GM23338 (cell line): ENCODE results near the gene ZC3H13. TPM values are rescaled to one million over a fixed set of nuclear protein-coding genes. Genes with fewer than 3 reads are reported as not detected.

Source experiments
- ATAC-seq: fragments of 200-7000 bp; cut with Tn5 transposase; 3 replicates; pipeline ENCODE4 v1.9.1; 2020
- DNase-seq: peaks from one replicate; pipeline ENCODE4 v3.0.0-alpha.2; 2015; ENCODE audit warnings: low spot score
- H2AFZ ChIP-seq: fragments of 200-600 bp; sonication (generic); 2 replicates; pipeline ENCODE4 v1.8.0; 2016; ENCODE audit warnings: antibody characterized with exemption, mild to moderate bottlenecking, moderate library complexity
- H3F3A ChIP-seq: fragments of 200-600 bp; sonication (generic); replicated peaks from 2 replicates; pipeline ENCODE4 v1.8.0; 2017; ENCODE audit warnings: antibody characterized with exemption, mixed run types, low read depth
- H3K27ac ChIP-seq: fragments of 200-600 bp; sonication (generic); 2 replicates; pipeline ENCODE4 v1.6.1; 2016; ENCODE audit warnings: low read depth
- H3K27me3 ChIP-seq: fragments of 200-600 bp; sonication (generic); 2 replicates; pipeline ENCODE4 v1.8.0; 2016; ENCODE audit warnings: mild to moderate bottlenecking, mixed run types, moderate library complexity; ENCODE audit not compliant: insufficient read depth
- H3K36me3 ChIP-seq: fragments of 200-600 bp; sonication (generic); 2 replicates; pipeline ENCODE4 v1.8.0; 2016; ENCODE audit warnings: mild to moderate bottlenecking; ENCODE audit not compliant: insufficient read depth
- H3K4me1 ChIP-seq: fragments of 200-600 bp; sonication (generic); 2 replicates; pipeline ENCODE4 v1.8.0; 2016; ENCODE audit warnings: mild to moderate bottlenecking, moderate library complexity; ENCODE audit not compliant: insufficient read depth
- H3K4me2 ChIP-seq: fragments of 200-600 bp; sonication (generic); 2 replicates; pipeline ENCODE4 v1.7.1; 2017; ENCODE audit warnings: mixed run types
- H3K4me3 ChIP-seq: fragments of 200-600 bp; sonication (generic); 2 replicates; pipeline ENCODE4 v1.6.1; 2016; ENCODE audit warnings: mixed run types
- H3K79me2 ChIP-seq: fragments of 200-600 bp; sonication (generic); replicated peaks from 2 replicates; pipeline ENCODE4 v1.8.0; 2017; ENCODE audit warnings: mild to moderate bottlenecking; ENCODE audit not compliant: insufficient read depth
- H3K9me2 ChIP-seq: fragments of 200-600 bp; sonication (generic); 2 replicates; pipeline ENCODE4 v1.8.0; 2017; ENCODE audit not compliant: insufficient read depth
- H4K20me1 ChIP-seq: fragments of 200-600 bp; sonication (generic); replicated peaks from 2 replicates; pipeline ENCODE4 v1.8.0; 2017; ENCODE audit warnings: mild to moderate bottlenecking; ENCODE audit not compliant: insufficient read depth
- H3K27ac Mint-ChIP-seq: 2 replicates; pipeline ENCODE4 v1.8.0; 2020; ENCODE audit warnings: inconsistent platforms, mild to moderate bottlenecking, moderate library complexity, mixed read lengths
- H3K27me3 Mint-ChIP-seq: 3 replicates; pipeline ENCODE4 v1.8.0; 2022; ENCODE audit warnings: low read depth, mild to moderate bottlenecking, moderate library complexity, mixed read lengths, inconsistent platforms; ENCODE audit not compliant: insufficient read depth, poor library complexity
- H3K36me3 Mint-ChIP-seq: 3 replicates; pipeline ENCODE4 v1.8.0; 2021; ENCODE audit warnings: low read depth, mild to moderate bottlenecking, inconsistent platforms, moderate library complexity, mixed read lengths
- H3K4me1 Mint-ChIP-seq: 3 replicates; pipeline ENCODE4 v1.8.0; 2020; ENCODE audit warnings: mild to moderate bottlenecking, inconsistent platforms, mixed read lengths
- H3K4me3 Mint-ChIP-seq: 3 replicates; pipeline ENCODE4 v1.8.0; 2021; ENCODE audit warnings: moderate library complexity, mild to moderate bottlenecking, inconsistent platforms, mixed read lengths
- H3K9me3 Mint-ChIP-seq: 3 replicates; pipeline ENCODE4 v1.8.0; 2020; ENCODE audit warnings: moderate library complexity, mild to moderate bottlenecking, inconsistent platforms, mixed read lengths
- CREB1 ChIP-seq: fragments of 250-450 bp; sonication (Bioruptor Pico); IDR thresholded peaks from 2 replicates; pipeline ENCODE4 v1.5.0; 2020; ENCODE audit warnings: low read depth, mild to moderate bottlenecking, moderate library complexity
- EZH2 ChIP-seq: fragments of 200-600 bp; sonication (generic); IDR thresholded peaks from one replicate; pipeline ENCODE4 v1.8.0; 2017; ENCODE audit warnings: antibody characterized with exemption, mild to moderate bottlenecking, low read depth; ENCODE audit not compliant: unreplicated experiment
- EZH2phosphoT487 ChIP-seq: fragments of 200-600 bp; sonication (generic); IDR thresholded peaks from one replicate; pipeline ENCODE4 v1.8.1; 2018; ENCODE audit warnings: antibody characterized with exemption; ENCODE audit not compliant: unreplicated experiment
- JUNB ChIP-seq: IDR thresholded peaks from one replicate; pipeline ENCODE4 v1.6.1; 2016; ENCODE audit warnings: antibody characterized with exemption; ENCODE audit not compliant: unreplicated experiment
- NANOG ChIP-seq: IDR thresholded peaks from 2 replicates; pipeline ENCODE4 v1.6.1; 2016; ENCODE audit warnings: antibody characterized with exemption, borderline replicate concordance
- POLR2AphosphoS5 ChIP-seq: IDR thresholded peaks from 2 replicates; pipeline ENCODE4 v1.6.1; 2016; ENCODE audit warnings: antibody characterized with exemption, low read depth
- STAT1 ChIP-seq: IDR thresholded peaks from one replicate; pipeline ENCODE4 v1.6.1; 2016; ENCODE audit warnings: antibody characterized with exemption; ENCODE audit not compliant: unreplicated experiment
- ZNF114 ChIP-seq: fragments of 250-450 bp; sonication (Bioruptor Pico); IDR thresholded peaks from 2 replicates; pipeline ENCODE4 v1.5.0; 2020; ENCODE audit warnings: mild to moderate bottlenecking, moderate library complexity
- ZNF331 ChIP-seq: fragments of 250-450 bp; sonication (Bioruptor Pico); IDR thresholded peaks from 2 replicates; pipeline ENCODE4 v1.5.0; 2020; ENCODE audit warnings: low read depth, mild to moderate bottlenecking, moderate library complexity
- polyA plus RNA-seq: library from polyadenylated mRNA; unstranded; fragments of >200 nt; fragmentation: Nextera tagmentation; extraction: Ambion mirVana; gene quantifications from 2 replicates; pipeline ENCODE4 v1.2.1, GENCODE V29; 2016
- total RNA-seq: library from RNA; depleted of rRNA; stranded (reverse); fragments of >200 nt; shearing (Covaris generic); gene quantifications from 2 replicates; pipeline ENCODE4 v1.2.3, GENCODE V29; 2014
- TF ChIP-seq, protein P1 (sequence below): IDR thresholded peaks from 2 replicates; pipeline ENCODE4 v1.6.1; 2016; ENCODE audit warnings: antibody characterized with exemption
- TF ChIP-seq, protein P2 (sequence below): fragments of 250-450 bp; sonication (Bioruptor Pico); IDR thresholded peaks from 2 replicates; pipeline ENCODE4 v1.5.0; 2020; ENCODE audit warnings: mild to moderate bottlenecking, moderate library complexity
- TF ChIP-seq, protein P3 (sequence below), 2 experiments: fragments of 200-600 bp in 1 of 2; sonication (generic) in 1 of 2; conservative IDR thresholded peaks; 2 replicates each; pipeline versions ENCODE4 v1.5.1 to v1.6.1; 2016 to 2017; ENCODE audit warnings: antibody characterized with exemption in 2 of 2, low read depth in 2 of 2, mild to moderate bottlenecking in 2 of 2, moderate library complexity in 1 of 2
- TF ChIP-seq, protein P4 (sequence below): IDR thresholded peaks from one replicate; pipeline ENCODE4 v1.6.1; 2018; ENCODE audit warnings: antibody characterized with exemption; ENCODE audit not compliant: unreplicated experiment

ZC3H13 gene
- total and polyA plus RNA-seq, 2 experiments from 2014 or later: 39.6 to 125 TPM

DNA sequence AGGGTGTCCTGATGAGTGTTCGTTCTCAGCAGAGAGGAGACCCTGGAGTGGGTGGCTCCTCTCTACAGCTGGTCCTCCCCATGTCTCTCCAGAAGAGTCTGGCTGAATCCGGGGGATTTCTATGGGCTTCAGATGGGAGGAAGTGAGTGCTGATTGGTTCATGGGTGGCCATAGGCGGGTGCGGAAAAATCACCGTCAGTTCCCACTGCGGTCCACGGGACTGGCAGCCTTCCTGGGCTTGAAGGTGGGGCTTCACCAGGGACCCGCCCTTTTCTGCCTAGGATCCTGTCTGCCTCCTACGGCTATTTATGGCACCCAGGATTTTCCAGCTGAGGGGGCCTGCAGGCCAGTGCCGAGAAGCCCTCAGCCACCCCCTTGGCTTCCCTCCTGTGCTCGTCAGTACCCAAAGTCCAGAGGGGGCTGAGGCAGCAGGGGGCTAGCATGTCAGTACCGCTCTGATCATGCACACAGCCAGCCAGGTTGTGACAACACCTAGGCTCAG, 33.9 kb upstream of the ZC3H13 start:
- H3K27me3 Mint-ChIP-seq: no peaks in the 10 kb centered on the region
- H3K4me3 Mint-ChIP-seq: no peak overlapping the region
- Histone ChIP-seq H3K27me3 (no peaks in the 10 kb centered on the region), H3F3A (no peaks in the 10 kb centered on the region), H3K9me2 (peaks cover 6% of the 10 kb centered on the region; the same call in 1 of the 2 replicates), H3K4me3 (no peak overlapping the region), H3K4me2 (no peak overlapping the region), H3K4me1 (no peaks in the 10 kb centered on the region), H2AFZ (no peak overlapping the region), H3K27ac (no peak overlapping the region), H4K20me1 (no peaks in the 10 kb centered on the region), H3K36me3 (no peaks in the 10 kb centered on the region), H3K79me2 (no peaks in the 10 kb centered on the region)
- DNase-seq: no peak
- no peaks in the 10 kb centered on the region for H3K36me3 Mint-ChIP-seq
- TF ChIP-seq, protein P1, sequence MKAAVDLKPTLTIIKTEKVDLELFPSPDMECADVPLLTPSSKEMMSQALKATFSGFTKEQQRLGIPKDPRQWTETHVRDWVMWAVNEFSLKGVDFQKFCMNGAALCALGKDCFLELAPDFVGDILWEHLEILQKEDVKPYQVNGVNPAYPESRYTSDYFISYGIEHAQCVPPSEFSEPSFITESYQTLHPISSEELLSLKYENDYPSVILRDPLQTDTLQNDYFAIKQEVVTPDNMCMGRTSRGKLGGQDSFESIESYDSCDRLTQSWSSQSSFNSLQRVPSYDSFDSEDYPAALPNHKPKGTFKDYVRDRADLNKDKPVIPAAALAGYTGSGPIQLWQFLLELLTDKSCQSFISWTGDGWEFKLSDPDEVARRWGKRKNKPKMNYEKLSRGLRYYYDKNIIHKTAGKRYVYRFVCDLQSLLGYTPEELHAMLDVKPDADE: no peak
- TF ChIP-seq, protein P2, sequence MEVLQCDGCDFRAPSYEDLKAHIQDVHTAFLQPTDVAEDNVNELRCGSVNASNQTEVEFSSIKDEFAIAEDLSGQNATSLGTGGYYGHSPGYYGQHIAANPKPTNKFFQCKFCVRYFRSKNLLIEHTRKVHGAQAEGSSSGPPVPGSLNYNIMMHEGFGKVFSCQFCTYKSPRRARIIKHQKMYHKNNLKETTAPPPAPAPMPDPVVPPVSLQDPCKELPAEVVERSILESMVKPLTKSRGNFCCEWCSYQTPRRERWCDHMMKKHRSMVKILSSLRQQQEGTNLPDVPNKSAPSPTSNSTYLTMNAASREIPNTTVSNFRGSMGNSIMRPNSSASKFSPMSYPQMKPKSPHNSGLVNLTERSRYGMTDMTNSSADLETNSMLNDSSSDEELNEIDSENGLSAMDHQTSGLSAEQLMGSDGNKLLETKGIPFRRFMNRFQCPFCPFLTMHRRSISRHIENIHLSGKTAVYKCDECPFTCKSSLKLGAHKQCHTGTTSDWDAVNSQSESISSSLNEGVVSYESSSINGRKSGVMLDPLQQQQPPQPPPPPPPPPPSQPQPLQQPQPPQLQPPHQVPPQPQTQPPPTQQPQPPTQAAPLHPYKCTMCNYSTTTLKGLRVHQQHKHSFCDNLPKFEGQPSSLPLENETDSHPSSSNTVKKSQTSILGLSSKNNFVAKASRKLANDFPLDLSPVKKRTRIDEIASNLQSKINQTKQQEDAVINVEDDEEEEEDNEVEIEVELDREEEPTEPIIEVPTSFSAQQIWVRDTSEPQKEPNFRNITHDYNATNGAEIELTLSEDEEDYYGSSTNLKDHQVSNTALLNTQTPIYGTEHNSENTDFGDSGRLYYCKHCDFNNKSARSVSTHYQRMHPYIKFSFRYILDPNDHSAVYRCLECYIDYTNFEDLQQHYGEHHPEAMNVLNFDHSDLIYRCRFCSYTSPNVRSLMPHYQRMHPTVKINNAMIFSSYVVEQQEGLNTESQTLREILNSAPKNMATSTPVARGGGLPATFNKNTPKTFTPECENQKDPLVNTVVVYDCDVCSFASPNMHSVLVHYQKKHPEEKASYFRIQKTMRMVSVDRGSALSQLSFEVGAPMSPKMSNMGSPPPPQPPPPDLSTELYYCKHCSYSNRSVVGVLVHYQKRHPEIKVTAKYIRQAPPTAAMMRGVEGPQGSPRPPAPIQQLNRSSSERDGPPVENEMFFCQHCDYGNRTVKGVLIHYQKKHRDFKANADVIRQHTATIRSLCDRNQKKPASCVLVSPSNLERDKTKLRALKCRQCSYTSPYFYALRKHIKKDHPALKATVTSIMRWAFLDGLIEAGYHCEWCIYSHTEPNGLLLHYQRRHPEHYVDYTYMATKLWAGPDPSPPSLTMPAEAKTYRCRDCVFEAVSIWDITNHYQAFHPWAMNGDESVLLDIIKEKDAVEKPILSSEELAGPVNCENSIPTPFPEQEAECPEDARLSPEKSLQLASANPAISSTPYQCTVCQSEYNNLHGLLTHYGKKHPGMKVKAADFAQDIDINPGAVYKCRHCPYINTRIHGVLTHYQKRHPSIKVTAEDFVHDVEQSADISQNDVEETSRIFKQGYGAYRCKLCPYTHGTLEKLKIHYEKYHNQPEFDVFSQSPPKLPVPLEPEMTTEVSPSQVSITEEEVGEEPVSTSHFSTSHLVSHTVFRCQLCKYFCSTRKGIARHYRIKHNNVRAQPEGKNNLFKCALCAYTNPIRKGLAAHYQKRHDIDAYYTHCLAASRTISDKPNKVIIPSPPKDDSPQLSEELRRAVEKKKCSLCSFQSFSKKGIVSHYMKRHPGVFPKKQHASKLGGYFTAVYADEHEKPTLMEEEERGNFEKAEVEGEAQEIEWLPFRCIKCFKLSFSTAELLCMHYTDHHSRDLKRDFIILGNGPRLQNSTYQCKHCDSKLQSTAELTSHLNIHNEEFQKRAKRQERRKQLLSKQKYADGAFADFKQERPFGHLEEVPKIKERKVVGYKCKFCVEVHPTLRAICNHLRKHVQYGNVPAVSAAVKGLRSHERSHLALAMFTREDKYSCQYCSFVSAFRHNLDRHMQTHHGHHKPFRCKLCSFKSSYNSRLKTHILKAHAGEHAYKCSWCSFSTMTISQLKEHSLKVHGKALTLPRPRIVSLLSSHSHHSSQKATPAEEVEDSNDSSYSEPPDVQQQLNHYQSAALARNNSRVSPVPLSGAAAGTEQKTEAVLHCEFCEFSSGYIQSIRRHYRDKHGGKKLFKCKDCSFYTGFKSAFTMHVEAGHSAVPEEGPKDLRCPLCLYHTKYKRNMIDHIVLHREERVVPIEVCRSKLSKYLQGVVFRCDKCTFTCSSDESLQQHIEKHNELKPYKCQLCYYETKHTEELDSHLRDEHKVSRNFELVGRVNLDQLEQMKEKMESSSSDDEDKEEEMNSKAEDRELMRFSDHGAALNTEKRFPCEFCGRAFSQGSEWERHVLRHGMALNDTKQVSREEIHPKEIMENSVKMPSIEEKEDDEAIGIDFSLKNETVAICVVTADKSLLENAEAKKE (CRISPR knock-in tag): no peak
- TF ChIP-seq ZNF331 (CRISPR knock-in tag) (no peak), STAT1 (no peak), JUNB (no peak), EZH2phosphoT487 (no peak), NANOG (no peak), EZH2 (no peak), POLR2AphosphoS5 (no peak), CREB1 (no peak), ZNF114 (no peak)
- TF ChIP-seq, protein P3, sequence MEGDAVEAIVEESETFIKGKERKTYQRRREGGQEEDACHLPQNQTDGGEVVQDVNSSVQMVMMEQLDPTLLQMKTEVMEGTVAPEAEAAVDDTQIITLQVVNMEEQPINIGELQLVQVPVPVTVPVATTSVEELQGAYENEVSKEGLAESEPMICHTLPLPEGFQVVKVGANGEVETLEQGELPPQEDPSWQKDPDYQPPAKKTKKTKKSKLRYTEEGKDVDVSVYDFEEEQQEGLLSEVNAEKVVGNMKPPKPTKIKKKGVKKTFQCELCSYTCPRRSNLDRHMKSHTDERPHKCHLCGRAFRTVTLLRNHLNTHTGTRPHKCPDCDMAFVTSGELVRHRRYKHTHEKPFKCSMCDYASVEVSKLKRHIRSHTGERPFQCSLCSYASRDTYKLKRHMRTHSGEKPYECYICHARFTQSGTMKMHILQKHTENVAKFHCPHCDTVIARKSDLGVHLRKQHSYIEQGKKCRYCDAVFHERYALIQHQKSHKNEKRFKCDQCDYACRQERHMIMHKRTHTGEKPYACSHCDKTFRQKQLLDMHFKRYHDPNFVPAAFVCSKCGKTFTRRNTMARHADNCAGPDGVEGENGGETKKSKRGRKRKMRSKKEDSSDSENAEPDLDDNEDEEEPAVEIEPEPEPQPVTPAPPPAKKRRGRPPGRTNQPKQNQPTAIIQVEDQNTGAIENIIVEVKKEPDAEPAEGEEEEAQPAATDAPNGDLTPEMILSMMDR (conservative IDR thresholded peaks at IDR 0.05; ENCODE audit: low read depth in 2 of 2): no peak
- TF ChIP-seq, protein P4, sequence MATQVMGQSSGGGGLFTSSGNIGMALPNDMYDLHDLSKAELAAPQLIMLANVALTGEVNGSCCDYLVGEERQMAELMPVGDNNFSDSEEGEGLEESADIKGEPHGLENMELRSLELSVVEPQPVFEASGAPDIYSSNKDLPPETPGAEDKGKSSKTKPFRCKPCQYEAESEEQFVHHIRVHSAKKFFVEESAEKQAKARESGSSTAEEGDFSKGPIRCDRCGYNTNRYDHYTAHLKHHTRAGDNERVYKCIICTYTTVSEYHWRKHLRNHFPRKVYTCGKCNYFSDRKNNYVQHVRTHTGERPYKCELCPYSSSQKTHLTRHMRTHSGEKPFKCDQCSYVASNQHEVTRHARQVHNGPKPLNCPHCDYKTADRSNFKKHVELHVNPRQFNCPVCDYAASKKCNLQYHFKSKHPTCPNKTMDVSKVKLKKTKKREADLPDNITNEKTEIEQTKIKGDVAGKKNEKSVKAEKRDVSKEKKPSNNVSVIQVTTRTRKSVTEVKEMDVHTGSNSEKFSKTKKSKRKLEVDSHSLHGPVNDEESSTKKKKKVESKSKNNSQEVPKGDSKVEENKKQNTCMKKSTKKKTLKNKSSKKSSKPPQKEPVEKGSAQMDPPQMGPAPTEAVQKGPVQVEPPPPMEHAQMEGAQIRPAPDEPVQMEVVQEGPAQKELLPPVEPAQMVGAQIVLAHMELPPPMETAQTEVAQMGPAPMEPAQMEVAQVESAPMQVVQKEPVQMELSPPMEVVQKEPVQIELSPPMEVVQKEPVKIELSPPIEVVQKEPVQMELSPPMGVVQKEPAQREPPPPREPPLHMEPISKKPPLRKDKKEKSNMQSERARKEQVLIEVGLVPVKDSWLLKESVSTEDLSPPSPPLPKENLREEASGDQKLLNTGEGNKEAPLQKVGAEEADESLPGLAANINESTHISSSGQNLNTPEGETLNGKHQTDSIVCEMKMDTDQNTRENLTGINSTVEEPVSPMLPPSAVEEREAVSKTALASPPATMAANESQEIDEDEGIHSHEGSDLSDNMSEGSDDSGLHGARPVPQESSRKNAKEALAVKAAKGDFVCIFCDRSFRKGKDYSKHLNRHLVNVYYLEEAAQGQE: no peak
- ATAC-seq: no peak
- no peaks in the 10 kb centered on the region for H3K9me3 Mint-ChIP-seq
- no peaks in the 10 kb centered on the region for H3K4me1 Mint-ChIP-seq
- no peak overlapping the region for H3K27ac Mint-ChIP-seq
